ENCODE data around the gene TCP11.
"Not testable (repeated sequence)": the region's sequence is repeated elsewhere in the genome, so short reads cannot be mapped to it uniquely, and the experiment has no call there.

TCP11 gene

GRCh38 chr6:35128042-35128441 is 13.1 kb downstream of the TCP11 start:
- Histone ChIP-seq H3K4me3 (no peak overlapping the region), H3K27ac (no peak overlapping the region), H3K36me3 (no peaks in the 10 kb centered on the region), H3K9ac (no peak overlapping the region), H3K4me2 (no peak overlapping the region), H3K9me3 (replicated peaks in 1 of 11) (peaks cover 0 to 5% (median 0%) of the 10 kb centered on the region in 11 experiments; a peak in 1 of 22 replicates), H3K4me1 (no peaks in the 10 kb centered on the region), H4K20me1 (no peaks in the 10 kb centered on the region), H3K27me3 (no peaks in the 10 kb centered on the region)
- TF ChIP-seq Cebpa-rat (IDR thresholded peaks at IDR 0.05), result no peak

GRCh38 chr6:35124356-35124755 is 16.8 kb downstream of the TCP11 start:
- TF ChIP-seq Cebpa-rat (IDR thresholded peaks at IDR 0.05), result no peak
- Histone ChIP-seq H3K27me3 (no peaks in the 10 kb centered on the region), H3K36me3 (no peaks in the 10 kb centered on the region), H3K4me1 (no peaks in the 10 kb centered on the region), H4K20me1 (no peaks in the 10 kb centered on the region), H3K9ac (no peak overlapping the region), H3K27ac (no peak overlapping the region), H3K4me2 (no peak overlapping the region), H3K4me3 (no peak overlapping the region), H3K9me3 (replicated peaks in 1 of 11) (peaks cover 0 to 6% (median 0%) of the 10 kb centered on the region in 11 experiments; a peak in 1 of 22 replicates)

- TF ChIP-seq Cebpa-rat (IDR thresholded peaks at IDR 0.05), result no peak
- no peak overlapping the region for H3K9ac ChIP-seq
- no peaks in the 10 kb centered on the region for H3K27me3 ChIP-seq
- no peaks in the 10 kb centered on the region for H4K20me1 ChIP-seq
- H3K36me3 ChIP-seq, result no peaks in the 10 kb centered on the region
- H3K4me1 ChIP-seq, result no peaks in the 10 kb centered on the region
- H3K4me2 ChIP-seq, result no peak overlapping the region
- H3K4me3 ChIP-seq, result no peak overlapping the region
- no peak overlapping the region for H3K27ac ChIP-seq
- H3K9me3 ChIP-seq (replicated peaks in 1 of 11), result peaks cover 0 to 6% (median 0%) of the 10 kb centered on the region in 11 experiments; a peak in 1 of 22 replicates
These were observed 20.4 kb downstream of the TCP11 start for GRCh38 chr6:35120746-35121145.

GRCh38 chr6:35108309-35108885 is 32.7 kb downstream of the TCP11 start:
- no peak for TF ChIP-seq Cebpa-rat (IDR thresholded peaks at IDR 0.05)
- no peak overlapping the region for H3K4me2 ChIP-seq
- no peak overlapping the region for H3K27ac ChIP-seq
- peaks cover 12 to 41% (median 27%) of the 10 kb centered on the region in 11 experiments; a peak in 21 of 22 replicates for H3K9me3 ChIP-seq (replicated peaks in 1 of 11)
- no peaks in the 10 kb centered on the region for H3K36me3 ChIP-seq
- H3K4me1 ChIP-seq, result no peaks in the 10 kb centered on the region
- no peak overlapping the region for H3K4me3 ChIP-seq
- no peaks in the 10 kb centered on the region for H4K20me1 ChIP-seq
- no peaks in the 10 kb centered on the region for H3K27me3 ChIP-seq
- no peak overlapping the region for H3K9ac ChIP-seq

GRCh38 chr6:35107761-35108160 is 33.4 kb downstream of the TCP11 start:
- H3K9ac ChIP-seq, H3K27ac ChIP-seq, H3K4me2 ChIP-seq, H4K20me1 ChIP-seq, H3K4me1 ChIP-seq, H3K36me3 ChIP-seq, H3K4me3 ChIP-seq, H3K27me3 ChIP-seq: not testable (repeated sequence)
- peaks cover 12 to 41% (median 27%) of the 10 kb centered on the region in 11 experiments; a peak in 21 of 22 replicates for H3K9me3 ChIP-seq (replicated peaks in 1 of 11)

- not testable (repeated sequence) for H3K4me2 ChIP-seq, H3K27me3 ChIP-seq, H3K4me1 ChIP-seq, H3K36me3 ChIP-seq, H4K20me1 ChIP-seq, H3K27ac ChIP-seq, H3K4me3 ChIP-seq, H3K9ac ChIP-seq
- H3K9me3 ChIP-seq (replicated peaks in 1 of 11), result peaks cover 12 to 41% (median 25%) of the 10 kb centered on the region in 11 experiments; a peak in 21 of 22 replicates
These were observed 33.9 kb downstream of the TCP11 start for GRCh38 chr6:35107208-35107607.

GRCh38 chr6:35106061-35106460 is 35.1 kb downstream of the TCP11 start:
- not testable (repeated sequence) for H3K4me3 ChIP-seq, H3K27me3 ChIP-seq, H4K20me1 ChIP-seq, H3K9ac ChIP-seq, H3K36me3 ChIP-seq, H3K27ac ChIP-seq, H3K4me1 ChIP-seq, H3K4me2 ChIP-seq
- H3K9me3 ChIP-seq (replicated peaks in 1 of 11), result peaks cover 10 to 32% (median 15%) of the 10 kb centered on the region in 11 experiments; a peak in 21 of 22 replicates

GRCh38 chr6:35105078-35105477 is 36.1 kb downstream of the TCP11 start:
- Histone ChIP-seq H3K9ac (no peak overlapping the region), H3K4me3 (no peak overlapping the region), H3K4me2 (no peak overlapping the region), H4K20me1 (no peaks in the 10 kb centered on the region), H3K9me3 (replicated peaks in 1 of 11) (peaks cover 10 to 32% (median 15%) of the 10 kb centered on the region in 11 experiments; a peak in 21 of 22 replicates), H3K4me1 (no peaks in the 10 kb centered on the region), H3K36me3 (no peaks in the 10 kb centered on the region), H3K27ac (no peak overlapping the region), H3K27me3 (no peaks in the 10 kb centered on the region)
- no peak for TF ChIP-seq Cebpa-rat (IDR thresholded peaks at IDR 0.05)

GRCh38 chr6:35099116-35099515 is 42.0 kb downstream of the TCP11 start:
- Histone ChIP-seq H3K4me2 (no peak overlapping the region), H3K27ac (no peak overlapping the region), H3K9me3 (replicated peaks in 1 of 11) (0 out of 22 replicates have a peak, but pooled peaks cover 0 to under 1% (median 0%) of the 10 kb centered on the region in 11 experiments), H3K36me3 (no peaks in the 10 kb centered on the region), H3K27me3 (no peaks in the 10 kb centered on the region), H3K4me3 (no peak overlapping the region), H4K20me1 (no peaks in the 10 kb centered on the region), H3K4me1 (no peaks in the 10 kb centered on the region), H3K9ac (no peak overlapping the region)
- TF ChIP-seq Cebpa-rat (IDR thresholded peaks at IDR 0.05), result no peak

- H3K36me3 ChIP-seq, result peaks cover 0 to 14% (median 0%) of the 10 kb centered on the region in 11 experiments; a peak in 4 of 22 replicates
- no peaks in the 10 kb centered on the region; a peak in 1 of 22 replicates for H4K20me1 ChIP-seq
- no peaks in the 10 kb centered on the region for H3K9me3 ChIP-seq (replicated peaks in 1 of 11)
- no peak overlapping the region for H3K4me2 ChIP-seq
- H3K4me3 ChIP-seq, result no peak overlapping the region
- no peaks in the 10 kb centered on the region for H3K4me1 ChIP-seq
- no peak for TF ChIP-seq Cebpa-rat (IDR thresholded peaks at IDR 0.05)
- H3K27ac ChIP-seq, result no peak overlapping the region
- no peak overlapping the region for H3K9ac ChIP-seq
- no peaks in the 10 kb centered on the region for H3K27me3 ChIP-seq
These were observed 44.8 kb downstream of the TCP11 start for GRCh38 chr6:35096129-35096862.

All from BLaER1 treated with 17β-estradiol and CSF1 and Interleukin-3, amounts not matched to agents 10 nM and 100 nM (cell line).